Endothelial cell of umbilical vein (primary cell): Measurements from ENCODE around the gene PIK3C2G. TPM values are rescaled to one million over a fixed set of nuclear protein-coding genes. Genes with fewer than 3 reads are reported as not detected.

ENCODE experiments used
- BruUV-seq: library from RNA; stranded (reverse); fragments of 400-500 nt; replicated peaks from 2 replicates; lab custom pipeline; 2021; lab: Mats Ljungman, UMichigan
- CTCF ChIA-PET: fragments of 300-600, 350-600 bp; sonication (Branson Sonifier 250); formaldehyde crosslinking; loops from one replicate; lab custom pipeline; 2021; ENCODE audit warnings: antibody characterized with exemption, inconsistent platforms; lab: Charles Lee
- POLR2A ChIA-PET: fragments of 300-600, 350-600 bp; sonication (Branson Sonifier 250); formaldehyde crosslinking; loops from one replicate; lab custom pipeline; 2021; ENCODE audit warnings: antibody characterized with exemption, inconsistent platforms; lab: Charles Lee
- DNase-seq: peaks from one replicate; pipeline ENCODE4 v3.0.0-alpha.2; 2011; ENCODE audit warnings: low read depth, low spot score
- FAIRE-seq: peaks from 2 replicates; lab custom pipeline; 2011; peaks lifted over from hg19 to GRCh38; lab: Jason Lieb, UNC
- H2AFZ ChIP-seq: 2 replicates; pipeline ENCODE4 v1.6.0; 2012; ENCODE audit warnings: low read depth, low read length, control low read depth, inconsistent platforms
- H3K27ac ChIP-seq: 2 replicates; pipeline ENCODE4 v1.5.1; 2011; ENCODE audit warnings: low read depth, mild to moderate bottlenecking, control low read depth, low read length, moderate library complexity; ENCODE audit not compliant: insufficient read depth
- H3K27me3 ChIP-seq, 2 experiments: 2 replicates each; pipeline versions ENCODE4 v1.6.0 to v1.6.1; 2011; ENCODE audit warnings: low read length in 2 of 2, mixed read lengths in 1 of 2; ENCODE audit not compliant: control insufficient read depth in 2 of 2, insufficient read depth in 2 of 2
- H3K36me3 ChIP-seq, 2 experiments: 2 replicates in 1 of 2; 3 replicates in 1 of 2; pipeline ENCODE4 v1.5.1; 2011; ENCODE audit warnings: low read length in 2 of 2, mild to moderate bottlenecking in 1 of 2, moderate library complexity in 1 of 2; ENCODE audit not compliant: control insufficient read depth in 2 of 2, insufficient read depth in 2 of 2; ENCODE audit errors: extremely low read depth in 1 of 2
- H3K4me1 ChIP-seq: 3 replicates; pipeline ENCODE4 v1.5.1; 2011; ENCODE audit warnings: mild to moderate bottlenecking, low read length; ENCODE audit not compliant: control insufficient read depth, insufficient read depth; ENCODE audit errors: extremely low read depth
- H3K4me2 ChIP-seq: 2 replicates; pipeline ENCODE4 v1.6.1; 2011; ENCODE audit warnings: low read length, control low read depth, mixed read lengths; ENCODE audit not compliant: insufficient read depth
- H3K4me3 ChIP-seq, 3 experiments: fragments of 200-600 bp in 1 of 3; sonication (generic), shearing (Covaris generic) in 1 of 3; replicated peaks in 1 of 3; 2 replicates each; pipeline ENCODE4 v1.5.1; 2011 to 2016; ENCODE audit warnings: control low read depth in 3 of 3, low read length in 3 of 3, mild to moderate bottlenecking in 2 of 3, inconsistent platforms in 1 of 3, low read depth in 1 of 3, moderate library complexity in 1 of 3; ENCODE audit not compliant: insufficient read depth in 1 of 3
- H3K79me2 ChIP-seq: 2 replicates; pipeline ENCODE4 v1.6.0; 2012; ENCODE audit warnings: low read length, inconsistent platforms; ENCODE audit not compliant: control insufficient read depth, insufficient read depth
- H3K9ac ChIP-seq: replicated peaks from 2 replicates; pipeline ENCODE3; 2011; ENCODE audit warnings: low read length, control low read depth; ENCODE audit not compliant: insufficient read depth; ENCODE audit errors: extremely low read depth
- H3K9me1 ChIP-seq: replicated peaks from 3 replicates; pipeline ENCODE4 v1.6.0; 2011; ENCODE audit warnings: mild to moderate bottlenecking, low read length; ENCODE audit not compliant: control insufficient read depth, insufficient read depth; ENCODE audit errors: extremely low read depth
- H3K9me3 ChIP-seq: replicated peaks from 2 replicates; pipeline ENCODE4 v1.5.1; 2012; ENCODE audit warnings: low read length, inconsistent platforms; ENCODE audit not compliant: control insufficient read depth, insufficient read depth
- H4K20me1 ChIP-seq: replicated peaks from 2 replicates; pipeline ENCODE3; 2011; ENCODE audit warnings: mild to moderate bottlenecking, low read length; ENCODE audit not compliant: control insufficient read depth, insufficient read depth; ENCODE audit errors: extremely low read depth
- CTCF ChIP-seq, 2 donors: IDR thresholded peaks; 1 replicate in 1 of 2; 2 replicates in 1 of 2; pipeline ENCODE4 v1.5.1; 2011; ENCODE audit warnings: low read length in 2 of 2, mild to moderate bottlenecking in 2 of 2, moderate library complexity in 2 of 2, control low read depth in 1 of 2, inconsistent platforms in 1 of 2, low read depth in 1 of 2; ENCODE audit not compliant: insufficient read depth in 1 of 2; ENCODE audit errors: extremely low read depth in 1 of 2
- EZH2 ChIP-seq: IDR thresholded peaks from 2 replicates; pipeline ENCODE4 v1.6.1; 2012; ENCODE audit warnings: borderline replicate concordance, low read depth, mild to moderate bottlenecking, moderate library complexity, low read length, inconsistent platforms; ENCODE audit not compliant: severe bottlenecking
- FOS ChIP-seq: IDR thresholded peaks from 2 replicates; pipeline ENCODE4 v1.6.1; 2011; ENCODE audit warnings: mild to moderate bottlenecking, low read length, moderate library complexity, borderline replicate concordance; ENCODE audit not compliant: insufficient read depth
- GATA2 ChIP-seq: IDR thresholded peaks from 2 replicates; pipeline ENCODE4 v1.7.0; 2011; ENCODE audit warnings: low read depth, mild to moderate bottlenecking, moderate library complexity, mixed read lengths, low read length; ENCODE audit not compliant: insufficient read length, insufficient read depth
- JUN ChIP-seq: IDR thresholded peaks from 2 replicates; pipeline ENCODE4 v1.6.1; 2011; ENCODE audit warnings: borderline replicate concordance, low read depth; ENCODE audit not compliant: insufficient read length, insufficient read depth
- MAX ChIP-seq: IDR thresholded peaks from 2 replicates; pipeline ENCODE4 v1.6.1; 2011; ENCODE audit not compliant: insufficient read depth, insufficient read length
- MYC ChIP-seq: IDR thresholded peaks from one replicate; pipeline ENCODE4 v1.6.1; 2011; ENCODE audit warnings: mild to moderate bottlenecking, low read depth, low read length
- POLR2A ChIP-seq: IDR thresholded peaks from 2 replicates; pipeline ENCODE4 v1.6.1; 2012; ENCODE audit warnings: low read depth, mild to moderate bottlenecking, control low read depth, low read length
- POLR2AphosphoS5 ChIP-seq: IDR thresholded peaks from 2 replicates; pipeline ENCODE4 v1.6.1; 2012; ENCODE audit warnings: low read depth, mild to moderate bottlenecking, control low read depth, low read length, moderate library complexity; ENCODE audit not compliant: insufficient read depth
- dilution Hi-C: fragments of 300-500 bp; cut with MboI; formaldehyde crosslinking; loops from one replicate; pipeline ENCODE4 v1.15.0; 2019; ENCODE audit warnings: low sequenced_read_pairs; ENCODE audit not compliant: extremely low pct_ligation_motif_present
- intact Hi-C: fragments of 100-400 bp; cut with micrococcal nuclease; formaldehyde crosslinking; loops from one replicate; pipeline ENCODE4 v1.10.0; 2022
- polyA plus RNA-seq, 4 experiments: library from polyadenylated mRNA; depleted of rRNA in 3 of 4; stranded (reverse) in 3 of 4; unstranded in 1 of 4; fragments of >200 nt; gene quantifications; 2 replicates each; pipeline versions ENCODE4 v1.2.1 to v1.2.3, GENCODE V29; 2011 to 2012; ENCODE audit warnings: missing spikeins in 1 of 4
- total RNA-seq: library from RNA; stranded (reverse); gene quantifications from 2 replicates; pipeline ENCODE4 v1.2.3, GENCODE V29; 2021

PIK3C2G gene
- total and polyA plus RNA-seq, 2 donors (not counting 3 experiments of a cell fraction or from before 2014, with no cell fraction given) = not detected

- no peak for TF ChIP-seq GATA2
- TF ChIP-seq EZH2 = no peak
- TF ChIP-seq MAX = no peak
- no peak for TF ChIP-seq CTCF (IDR thresholded peaks at IDR 0.05; ENCODE audit: extremely low read depth in 1 of 2, insufficient read depth in 1 of 2, low read depth in 1 of 2, low read length in 2 of 2)
- no peak for TF ChIP-seq MYC
- no peak for TF ChIP-seq FOS
- TF ChIP-seq POLR2A = no peak
- Histone ChIP-seq H3K27me3 (no peaks in the 10 kb centered on the region), H3K4me3 (no peak overlapping the region), H3K9me1 (no peaks in the 10 kb centered on the region), H3K9me3 (no peaks in the 10 kb centered on the region), H3K9ac (no peak overlapping the region), H2AFZ (no peak overlapping the region), H3K36me3 (no peaks in the 10 kb centered on the region), H3K4me1 (no peaks in the 10 kb centered on the region), H3K27ac (no peak overlapping the region), H4K20me1 (no peaks in the 10 kb centered on the region), H3K79me2 (no peaks in the 10 kb centered on the region), H3K4me2 (no peak overlapping the region)
- intact Hi-C loops (no loop called here), dilution Hi-C loops (no loop called here)
- no peak for FAIRE-seq
- no peak for DNase-seq
- no TSS peak for BruUV-seq
- ChIA-PET POLR2A (no interaction called here), CTCF (no interaction called here)
Observed at GRCh38 chr12:18651525-18651924, 390.2 kb downstream of the PIK3C2G start.

GRCh38 chr12:18652596-18652995 is 391.3 kb downstream of the PIK3C2G start:
- ChIA-PET POLR2A (no interaction called here), CTCF (no interaction called here)
- dilution Hi-C loops (no loop called here), intact Hi-C loops (no loop called here)
- Histone ChIP-seq H3K36me3 (no peaks in the 10 kb centered on the region), H3K4me3 (no peak overlapping the region), H3K4me1 (no peaks in the 10 kb centered on the region), H3K27ac (no peak overlapping the region), H3K4me2 (no peak overlapping the region), H3K9me1 (no peaks in the 10 kb centered on the region), H3K9me3 (no peaks in the 10 kb centered on the region), H4K20me1 (no peaks in the 10 kb centered on the region), H3K9ac (no peak overlapping the region), H3K79me2 (no peaks in the 10 kb centered on the region), H3K27me3 (no peaks in the 10 kb centered on the region), H2AFZ (no peak overlapping the region)
- DNase-seq (no peak), FAIRE-seq (no peak)
- TF ChIP-seq POLR2AphosphoS5 (no peak), POLR2A (no peak), JUN (no peak), MYC (no peak), FOS (no peak), CTCF (IDR thresholded peaks at IDR 0.05; ENCODE audit: extremely low read depth in 1 of 2, insufficient read depth in 1 of 2, low read depth in 1 of 2, low read length in 2 of 2) (no peak), MAX (no peak), GATA2 (no peak), EZH2 (no peak)
- BruUV-seq = no TSS peak
